Nucleus accumbens (tissue), 56 donors: ENCODE data around the gene NR1H3.

ENCODE experiments used
- DNase-seq, 56 donors: peaks; one replicate each; lab custom pipeline; 2025; lab: John Stamatoyannopoulos, UW

The NR1H3 gene

DNA sequence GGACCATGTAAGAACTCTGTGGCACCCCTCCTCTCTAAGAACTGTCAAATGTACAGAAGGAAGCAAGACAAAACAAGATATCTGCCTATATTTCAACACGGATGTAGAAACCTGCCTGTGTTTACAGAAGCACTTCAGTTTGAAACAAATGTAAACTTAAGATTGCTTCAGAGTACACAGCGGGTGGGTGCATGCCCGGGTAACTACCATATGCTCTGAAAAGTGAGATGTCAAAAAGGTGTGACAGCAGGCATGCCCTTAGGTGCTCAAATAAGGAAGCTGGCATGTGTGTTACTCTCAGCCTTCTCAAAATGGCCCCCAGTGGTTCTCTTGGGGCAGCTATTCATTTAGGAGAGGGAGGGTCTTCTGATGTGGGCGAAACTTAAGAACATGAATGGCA lies 14.3 kb upstream of the NR1H3 start:
- DNase-seq: no peak

DNA sequence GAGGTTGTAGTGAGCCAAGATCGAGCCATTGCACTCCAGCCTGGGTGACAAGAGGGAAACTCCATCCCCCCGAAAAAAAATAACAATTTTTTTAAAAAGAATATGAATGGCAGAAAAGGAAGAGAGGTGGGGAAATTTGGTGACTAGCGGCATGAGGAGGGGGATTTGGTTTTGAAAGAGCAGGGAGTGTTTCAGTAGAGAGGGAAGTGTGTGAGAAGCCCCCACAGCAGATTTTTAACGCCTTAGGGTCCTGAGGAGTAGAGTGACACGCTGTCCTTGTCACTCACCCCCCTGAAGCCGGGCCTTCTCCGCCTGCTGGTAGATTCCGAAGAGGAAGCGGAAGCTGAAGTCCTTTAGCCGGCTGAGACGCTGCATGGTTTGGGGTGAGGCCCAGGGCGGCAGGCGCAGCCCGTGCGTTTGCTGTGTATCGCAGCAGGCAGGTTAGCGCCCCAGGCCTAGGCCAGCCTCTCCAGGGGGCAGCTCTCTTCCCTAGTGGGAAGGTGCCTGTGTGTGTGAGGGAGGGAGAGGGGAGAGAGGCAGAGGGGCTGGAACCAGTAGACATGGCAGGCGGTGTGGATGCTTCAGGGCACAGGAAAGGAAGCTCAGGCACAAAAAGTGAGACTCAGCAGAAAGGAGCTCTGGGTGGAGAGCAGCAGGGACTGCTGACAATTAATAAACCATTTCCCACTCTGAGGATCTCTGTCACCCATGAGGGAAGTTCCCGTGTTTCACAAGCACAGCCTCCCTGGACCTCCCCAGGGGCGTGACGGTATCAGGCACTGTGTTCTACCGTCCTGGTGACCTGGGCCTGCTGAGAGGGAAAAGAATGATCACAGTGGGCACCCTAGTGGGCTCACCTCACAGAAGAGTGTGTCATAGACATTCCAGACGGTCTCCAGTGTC lies 13.1 kb upstream of the NR1H3 start:
- no peak for DNase-seq

DNA sequence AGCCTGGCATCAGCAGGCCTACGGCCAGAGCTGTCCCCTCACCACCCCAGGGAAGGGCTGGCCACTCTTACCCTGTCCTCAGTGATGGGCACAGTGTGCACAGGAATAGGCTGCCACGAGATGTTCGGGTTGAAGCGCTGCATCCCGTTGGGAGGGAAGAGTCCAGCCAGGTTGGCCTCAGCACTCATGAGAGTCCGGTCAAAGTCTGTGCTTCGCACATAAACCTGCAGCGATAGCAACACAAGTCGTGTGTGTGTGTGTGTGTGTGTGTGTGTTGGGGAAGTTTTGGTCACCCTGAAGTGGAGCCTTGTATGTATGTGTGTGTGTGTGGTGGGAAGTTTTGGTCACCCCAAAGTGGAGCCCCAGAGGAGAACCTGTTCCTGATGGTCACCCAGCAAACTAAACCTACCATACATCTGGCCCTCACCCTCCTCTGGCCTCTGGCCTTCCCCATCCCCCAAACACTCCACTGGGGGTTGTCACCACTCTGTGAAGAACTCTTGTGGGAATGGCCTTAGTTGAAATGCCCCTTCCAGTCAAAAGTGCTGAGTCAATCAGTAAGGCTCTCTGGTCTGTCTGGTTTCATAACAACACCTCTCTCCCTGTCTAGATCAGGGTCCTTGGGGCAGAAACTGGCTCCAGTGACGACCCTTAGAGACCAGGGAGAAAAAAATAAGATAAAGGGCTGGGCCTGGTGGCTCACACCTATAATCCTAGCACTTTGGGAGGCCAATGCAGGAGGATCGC lies 12.0 kb upstream of the NR1H3 start:
- DNase-seq: no peak

DNA sequence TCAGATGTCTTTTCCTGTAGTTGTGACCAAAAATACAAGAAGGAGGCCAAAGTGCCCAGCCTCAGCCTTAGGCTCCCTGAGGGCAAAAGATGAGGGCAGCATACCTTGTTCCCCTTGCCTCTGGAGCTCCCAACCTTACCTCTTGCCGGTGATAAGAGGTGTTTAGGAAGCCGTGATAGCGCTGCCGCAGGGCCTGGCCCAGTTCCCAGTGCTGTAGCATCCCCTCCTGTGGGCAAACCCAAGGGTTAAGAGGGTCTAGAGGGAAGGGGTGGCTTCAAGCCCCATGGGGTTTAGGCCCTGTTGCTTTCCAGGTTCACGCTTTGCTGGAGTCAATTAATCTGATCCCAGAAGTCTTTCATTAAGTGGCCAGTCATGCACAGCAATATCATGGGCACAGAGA lies 10.3 kb upstream of the NR1H3 start:
- no peak for DNase-seq

DNA sequence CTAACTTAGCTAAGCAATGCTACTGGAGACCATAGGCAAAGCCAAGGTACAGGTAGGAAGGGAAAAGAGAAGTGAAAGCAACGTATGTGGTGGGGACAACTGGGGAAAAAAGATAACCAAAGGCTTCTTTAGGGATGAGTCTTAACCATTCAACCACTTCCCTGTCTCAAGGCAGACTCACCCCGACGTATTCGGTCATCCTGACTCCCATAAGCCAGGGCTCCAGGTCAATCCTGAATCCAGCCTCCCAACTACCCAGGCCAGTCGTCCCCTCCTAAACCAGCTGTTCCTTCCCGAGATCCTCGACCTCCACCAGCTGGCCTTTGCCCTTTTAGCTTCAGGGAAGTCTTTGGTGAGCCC lies 9.5 kb upstream of the NR1H3 start:
- DNase-seq: no peak

DNA sequence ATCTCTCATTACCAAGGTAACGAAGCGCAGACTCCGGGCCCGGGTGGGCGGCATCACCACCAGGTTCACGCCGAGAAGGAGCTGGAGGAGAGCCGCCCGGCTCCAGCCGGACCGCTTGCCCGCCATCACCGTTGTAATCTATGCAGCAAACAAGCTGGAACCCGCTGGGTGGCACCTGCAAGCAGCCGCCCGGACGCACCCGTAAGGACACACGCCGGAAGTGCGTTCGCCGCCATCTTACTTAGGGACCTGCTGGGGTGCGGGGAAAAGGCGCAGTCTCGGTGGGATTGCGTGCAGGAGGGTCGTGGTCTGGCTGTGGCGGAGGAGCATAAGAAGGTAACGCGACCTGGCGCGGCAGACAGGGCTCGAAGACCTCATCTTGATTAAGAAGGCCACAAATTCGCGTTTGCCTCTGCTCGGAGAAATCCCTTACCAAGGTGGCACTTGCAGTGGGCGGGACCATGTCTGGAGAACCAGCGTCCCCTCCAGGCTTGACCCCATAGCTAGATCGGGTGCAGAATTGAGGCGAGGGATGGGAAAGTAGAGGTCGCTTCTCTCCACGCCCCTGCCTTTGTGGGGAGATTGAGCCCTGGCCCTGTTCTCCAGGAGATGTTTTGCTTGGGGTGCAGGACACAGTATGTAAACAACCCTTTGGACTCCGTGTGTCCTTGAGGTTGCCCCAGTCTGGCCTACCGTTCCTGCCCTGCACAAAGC lies 9.0 kb upstream of the NR1H3 start, which contains the start of gene ACP2:
Gene ACP2 (minus strand): TSS at position 151 of the 714 bp plus-strand sequence. CDS start 25 bp downstream, at position 126.
- peak in 55 of 56 donors; percentile 65 to 94 (median 85) for DNase-seq

DNA sequence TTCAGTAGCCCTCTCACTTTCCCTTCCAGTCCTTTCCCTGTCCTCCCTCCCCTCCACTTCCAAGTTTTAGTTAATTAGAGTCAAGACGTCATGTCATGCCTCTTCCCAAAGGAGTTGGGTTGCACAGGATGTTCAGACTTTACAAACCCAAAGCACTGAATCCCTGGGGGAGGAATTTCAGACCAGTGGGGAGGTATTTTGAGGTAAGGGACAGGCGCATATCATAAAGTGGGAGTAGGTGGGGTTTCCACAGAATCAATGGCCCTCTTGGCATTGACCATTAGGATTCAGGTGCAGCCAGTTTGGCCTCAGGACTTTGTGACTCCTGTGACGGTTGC lies 8.4 kb upstream of the NR1H3 start:
- no peak for DNase-seq

DNA sequence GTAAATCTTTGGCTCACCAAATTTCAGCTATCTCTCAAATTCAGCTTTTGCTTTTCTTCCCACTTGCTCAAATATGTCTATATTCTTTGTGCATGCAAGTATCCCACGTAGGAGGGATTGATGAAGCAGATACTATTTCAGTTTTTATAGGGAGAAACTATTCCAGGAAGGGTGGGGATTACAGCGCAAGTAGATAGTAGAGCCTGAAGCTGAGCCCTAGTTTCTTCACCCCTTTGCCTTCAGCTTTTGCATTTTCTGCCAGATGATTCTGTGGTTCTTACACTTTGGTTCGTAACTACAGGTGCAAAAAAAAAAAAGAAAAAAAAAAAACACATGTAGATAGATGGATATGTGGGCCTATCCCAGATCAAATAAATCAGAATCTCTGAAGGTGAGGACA lies 6.0 kb upstream of the NR1H3 start:
- DNase-seq: peak in 3 of 56 donors; percentile 6 to 20 (median 8)

DNA sequence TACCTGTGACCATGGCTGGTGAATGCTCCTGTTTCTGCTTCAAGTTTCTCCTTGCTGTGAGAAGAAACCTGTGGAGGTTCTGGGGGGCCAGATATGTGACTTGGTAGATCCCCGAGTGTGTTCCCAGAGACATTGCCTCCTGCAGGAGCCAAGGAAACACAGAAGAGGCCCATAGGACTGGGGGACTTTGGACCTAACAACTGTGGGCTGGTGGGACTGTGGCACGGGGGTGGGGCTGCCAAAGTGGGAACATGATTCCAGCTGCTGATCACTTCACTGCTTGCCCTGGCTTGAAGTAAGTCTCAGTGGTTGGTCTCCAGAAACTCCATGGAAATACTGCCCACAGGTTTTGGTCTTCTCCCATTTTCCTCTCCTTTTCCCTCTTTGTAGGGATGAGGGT lies 4.1 kb upstream of the NR1H3 start:
- DNase-seq: no peak

DNA sequence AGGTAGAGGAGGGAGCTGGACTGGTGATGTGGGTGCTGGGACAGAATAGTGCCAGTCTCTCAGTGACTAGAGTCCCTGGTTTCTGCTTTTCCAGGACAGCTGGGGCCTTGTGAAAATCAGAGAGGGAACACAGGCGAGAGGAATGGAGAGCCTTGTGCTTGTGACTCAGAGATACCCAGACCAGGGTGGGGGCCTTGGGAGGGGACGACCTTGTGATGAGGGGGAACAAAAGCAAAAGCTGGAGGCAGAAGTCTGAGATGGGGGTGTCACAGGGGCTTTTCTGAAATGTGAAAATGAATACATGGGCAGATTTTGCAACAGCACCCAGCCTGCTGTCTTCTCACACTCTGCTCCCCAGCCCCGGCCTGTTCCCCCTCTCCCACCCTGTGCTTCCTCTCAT lies 3.4 kb upstream of the NR1H3 start:
- DNase-seq: peak in 5 of 56 donors; percentile 13 to 38 (median 32)

DNA sequence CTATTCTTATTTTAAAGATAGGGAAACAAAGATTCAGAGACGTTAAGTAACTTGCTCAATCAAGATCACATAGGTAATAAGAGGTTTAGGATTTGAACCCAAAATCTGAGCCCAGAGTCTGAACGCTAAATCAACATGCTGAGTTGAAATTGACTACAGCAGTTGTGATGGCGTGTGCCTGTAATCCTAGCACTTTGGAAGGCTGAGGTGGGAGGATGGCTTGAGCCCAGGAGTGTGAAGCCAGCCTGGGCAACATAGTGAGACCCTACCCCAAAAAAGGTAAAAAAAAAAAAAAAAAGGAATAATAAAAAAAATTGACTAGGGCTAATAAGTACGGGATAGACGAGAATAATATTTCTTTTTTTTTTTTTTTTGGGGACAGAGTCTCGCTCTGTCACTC lies 1.4 kb upstream of the NR1H3 start:
- DNase-seq: no peak

DNA sequence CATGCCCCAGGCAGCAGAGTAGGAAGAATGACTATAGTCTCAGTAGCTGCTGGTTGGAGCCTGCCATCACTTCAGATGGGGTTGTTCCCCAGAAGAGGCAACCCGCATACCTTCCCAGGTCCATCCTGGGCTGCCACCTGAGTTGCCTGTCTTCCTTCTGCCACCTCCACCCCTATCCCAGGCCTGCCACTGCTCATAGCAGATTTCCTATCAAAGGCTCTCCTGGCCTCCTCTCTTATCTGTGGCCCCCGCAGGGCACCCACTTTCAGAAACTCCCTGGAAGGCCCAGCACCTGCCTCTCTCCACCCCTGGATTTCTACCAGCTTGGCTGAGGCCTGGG lies 649 bp upstream of the NR1H3 start:
- DNase-seq: no peak

DNA sequence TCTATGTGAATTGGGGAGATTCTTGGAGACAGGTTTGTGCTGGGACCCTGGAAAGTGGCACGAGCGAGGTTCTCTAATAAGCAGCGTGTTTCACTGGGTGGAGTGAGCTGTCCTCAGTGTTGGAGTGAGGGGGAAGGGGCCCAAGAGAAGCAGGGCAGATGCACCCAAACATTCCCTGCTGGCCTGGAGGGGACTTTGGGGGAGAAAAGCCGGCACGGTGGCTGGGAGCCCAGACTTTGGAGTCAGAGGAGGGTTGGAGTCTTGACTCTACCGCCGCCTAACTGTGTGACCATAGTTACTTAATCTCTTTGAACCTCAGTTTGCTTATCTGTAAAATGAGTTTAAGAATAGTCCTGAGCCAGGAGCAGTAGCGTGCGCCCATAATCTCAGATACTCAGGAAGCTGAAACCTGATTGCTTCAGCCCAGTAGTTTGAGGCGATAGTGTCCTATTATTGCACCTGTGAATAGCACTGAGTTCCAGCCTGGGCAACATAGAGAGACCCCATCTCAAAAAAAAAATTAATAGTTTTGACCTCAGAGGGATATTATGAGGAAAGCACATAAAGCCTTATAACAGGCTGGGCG lies 614 bp downstream of the NR1H3 start:
- no peak for DNase-seq

DNA sequence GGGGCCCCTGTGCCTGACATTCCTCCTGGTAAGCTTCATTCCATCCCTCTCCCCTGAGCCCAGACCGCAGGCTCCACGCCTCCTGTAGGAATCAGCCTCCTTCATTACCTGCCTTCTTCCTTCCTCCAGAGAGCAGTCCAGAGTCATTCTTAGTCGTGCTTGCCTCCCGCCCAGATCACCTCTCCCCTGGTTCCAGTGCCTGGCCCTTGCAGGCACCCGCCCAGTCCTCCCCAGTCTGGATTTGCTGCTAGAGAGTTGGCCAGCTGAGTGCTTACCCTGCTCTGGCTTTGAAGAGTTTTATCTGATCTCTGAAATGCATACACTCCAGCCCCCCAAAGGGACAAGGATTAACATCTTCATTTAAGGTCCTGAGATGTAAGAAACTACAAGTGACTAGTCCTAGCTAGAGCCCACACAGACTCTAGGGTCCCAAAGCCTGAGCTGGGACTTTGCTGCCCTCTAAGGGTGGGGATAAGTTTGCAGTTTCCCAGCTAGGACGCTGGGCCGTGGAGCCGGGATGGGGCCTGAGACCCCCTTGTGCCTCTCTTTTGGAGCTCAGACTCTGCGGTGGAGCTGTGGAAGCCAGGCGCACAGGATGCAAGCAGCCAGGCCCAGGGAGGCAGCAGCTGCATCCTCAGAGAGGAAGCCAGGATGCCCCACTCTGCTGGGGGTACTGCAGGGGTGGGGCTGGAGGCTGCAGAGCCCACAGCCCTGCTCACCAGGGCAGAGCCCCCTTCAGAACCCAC lies 1.6 kb downstream of the NR1H3 start:
- peak in 7 of 56 donors; percentile 4 to 27 (median 17) for DNase-seq

DNA sequence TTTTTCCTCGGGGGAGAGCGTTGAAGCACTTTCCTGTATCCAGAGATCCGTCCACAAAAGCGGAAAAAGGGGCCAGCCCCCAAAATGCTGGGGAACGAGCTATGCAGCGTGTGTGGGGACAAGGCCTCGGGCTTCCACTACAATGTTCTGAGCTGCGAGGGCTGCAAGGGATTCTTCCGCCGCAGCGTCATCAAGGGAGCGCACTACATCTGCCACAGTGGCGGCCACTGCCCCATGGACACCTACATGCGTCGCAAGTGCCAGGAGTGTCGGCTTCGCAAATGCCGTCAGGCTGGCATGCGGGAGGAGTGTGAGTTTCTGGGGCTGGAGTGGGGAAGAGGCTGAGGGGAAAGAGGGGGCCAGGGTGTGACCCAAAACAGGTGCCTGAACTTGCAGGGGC lies 2.6 kb downstream of the NR1H3 start:
- no peak for DNase-seq

DNA sequence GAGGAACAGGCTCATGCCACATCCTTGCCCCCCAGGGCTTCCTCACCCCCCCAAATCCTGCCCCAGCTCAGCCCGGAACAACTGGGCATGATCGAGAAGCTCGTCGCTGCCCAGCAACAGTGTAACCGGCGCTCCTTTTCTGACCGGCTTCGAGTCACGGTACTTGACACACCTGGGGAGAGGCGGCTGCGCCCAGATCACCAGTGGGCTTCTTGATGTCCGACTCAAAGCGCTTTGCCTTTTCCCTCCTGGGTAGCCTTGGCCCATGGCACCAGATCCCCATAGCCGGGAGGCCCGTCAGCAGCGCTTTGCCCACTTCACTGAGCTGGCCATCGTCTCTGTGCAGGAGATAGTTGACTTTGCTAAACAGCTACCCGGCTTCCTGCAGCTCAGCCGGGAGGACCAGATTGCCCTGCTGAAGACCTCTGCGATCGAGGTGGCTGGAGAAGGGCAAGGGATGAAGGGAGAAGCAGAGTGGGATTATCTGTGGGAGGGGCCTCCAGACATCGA lies 3.5 kb downstream of the NR1H3 start:
- no peak for DNase-seq

DNA sequence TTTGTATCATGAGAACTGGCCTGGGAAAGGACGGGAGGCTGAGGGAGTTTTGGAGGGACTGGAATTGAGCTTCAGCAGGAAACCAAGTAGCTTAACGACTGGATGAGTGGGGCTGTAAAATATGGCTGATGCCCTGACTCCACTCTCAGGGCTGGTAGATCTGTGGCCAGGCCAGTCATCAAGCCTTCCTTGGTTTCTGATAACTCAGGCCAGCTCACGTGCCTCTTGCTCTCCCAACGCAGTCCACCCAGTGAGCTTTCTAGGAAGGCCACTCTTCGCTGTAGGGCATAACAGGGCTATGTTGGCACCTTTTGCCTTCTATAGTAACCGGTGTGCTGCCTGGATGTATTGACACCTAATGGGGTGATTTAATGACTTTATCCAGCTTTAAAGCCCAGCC lies 6.3 kb downstream of the NR1H3 start:
- DNase-seq: no peak

DNA sequence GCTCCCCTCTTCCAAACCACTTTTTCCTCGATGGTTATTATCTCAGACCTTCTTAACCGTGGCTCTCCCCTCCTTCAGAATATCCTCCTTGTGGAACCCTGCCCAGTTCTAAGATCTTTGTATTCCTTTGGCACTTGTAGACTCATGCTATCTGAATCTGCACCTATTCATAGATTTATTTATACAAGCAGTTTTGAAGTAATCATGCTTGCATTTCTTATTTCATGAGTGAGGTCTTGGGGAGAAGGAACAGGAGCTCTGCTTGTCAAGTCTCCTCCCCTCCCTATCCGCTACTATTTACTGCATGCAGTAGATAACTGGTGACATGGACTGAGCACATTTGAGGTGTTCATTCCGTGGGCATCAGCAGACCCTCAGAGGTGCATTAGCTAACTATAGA lies 6.7 kb downstream of the NR1H3 start:
- DNase-seq: no peak

DNA sequence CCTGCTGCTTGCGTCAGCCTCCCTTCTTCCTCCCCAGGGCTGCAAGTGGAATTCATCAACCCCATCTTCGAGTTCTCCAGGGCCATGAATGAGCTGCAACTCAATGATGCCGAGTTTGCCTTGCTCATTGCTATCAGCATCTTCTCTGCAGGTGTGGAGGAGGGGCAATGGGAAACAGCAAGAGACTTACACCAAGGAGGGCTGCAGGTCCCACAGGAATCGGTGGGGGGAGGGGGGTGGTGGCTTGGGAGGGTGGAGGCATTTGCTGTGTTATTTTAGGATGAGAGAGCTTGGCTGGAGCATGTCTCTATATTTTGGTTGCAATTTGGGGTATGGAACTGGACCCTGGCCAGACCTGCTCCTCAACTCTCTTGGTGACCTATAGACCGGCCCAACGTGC lies 10.1 kb downstream of the NR1H3 start:
- DNase-seq: no peak

DNA sequence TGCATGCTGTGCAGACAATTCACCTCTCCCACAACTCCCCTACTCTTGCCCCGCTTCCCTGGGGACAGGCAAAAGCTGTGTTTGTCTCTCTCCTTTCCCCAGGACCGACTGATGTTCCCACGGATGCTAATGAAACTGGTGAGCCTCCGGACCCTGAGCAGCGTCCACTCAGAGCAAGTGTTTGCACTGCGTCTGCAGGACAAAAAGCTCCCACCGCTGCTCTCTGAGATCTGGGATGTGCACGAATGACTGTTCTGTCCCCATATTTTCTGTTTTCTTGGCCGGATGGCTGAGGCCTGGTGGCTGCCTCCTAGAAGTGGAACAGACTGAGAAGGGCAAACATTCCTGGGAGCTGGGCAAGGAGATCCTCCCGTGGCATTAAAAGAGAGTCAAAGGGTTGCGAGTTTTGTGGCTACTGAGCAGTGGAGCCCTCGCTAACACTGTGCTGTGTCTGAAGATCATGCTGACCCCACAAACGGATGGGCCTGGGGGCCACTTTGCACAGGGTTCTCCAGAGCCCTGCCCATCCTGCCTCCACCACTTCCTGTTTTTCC lies 10.7 kb downstream of the NR1H3 start:
- DNase-seq: no peak
